Panc1 (cell line): ENCODE results near the gene MYO3B. TPM values are rescaled to one million over a fixed set of nuclear protein-coding genes. Genes with fewer than 3 reads are reported as not detected.

Experiments
- ATAC-seq: fragments of 200-7000 bp; cut with Tn5 transposase; 2 replicates; pipeline ENCODE4 v1.9.1; 2020; ENCODE audit warnings: mild to moderate bottlenecking, moderate library complexity
- BruUV-seq: library from RNA; stranded (reverse); fragments of 400-500 nt; replicated peaks from 2 replicates; lab custom pipeline; 2021; lab: Mats Ljungman, UMichigan
- CTCF ChIA-PET: fragments of 300-600 bp; sonication (Branson Sonifier 250); formaldehyde crosslinking; loops from one replicate; lab custom pipeline; 2022; ENCODE audit warnings: antibody characterized with exemption; lab: Charles Lee
- POLR2A ChIA-PET: fragments of 300-600 bp; sonication (Branson Sonifier 250); formaldehyde crosslinking; loops from one replicate; lab custom pipeline; 2022; ENCODE audit warnings: antibody characterized with exemption; lab: Charles Lee
- DNase-seq: peaks from one replicate; pipeline ENCODE4 v3.0.0-alpha.2; 2010; ENCODE audit warnings: low read depth, low spot score
- H3K27ac ChIP-seq: 2 replicates; pipeline ENCODE4 v1.5.1; 2011; ENCODE audit warnings: mild to moderate bottlenecking, low read length, inconsistent platforms
- H3K27me3 ChIP-seq: fragments of 200-500 bp; sonication (Bioruptor generic); 2 replicates; pipeline ENCODE4 v1.6.0; 2014; ENCODE audit warnings: low read length, inconsistent platforms; ENCODE audit not compliant: control insufficient read depth, insufficient read depth
- H3K36me3 ChIP-seq: fragments of 200-500 bp; sonication (Bioruptor generic); 2 replicates; pipeline ENCODE4 v1.5.1; 2014; ENCODE audit warnings: inconsistent platforms, mild to moderate bottlenecking, low read length, moderate library complexity; ENCODE audit not compliant: control insufficient read depth, insufficient read depth
- H3K4me1 ChIP-seq: 2 replicates; pipeline ENCODE4 v1.5.1; 2011; ENCODE audit warnings: inconsistent platforms, mild to moderate bottlenecking, low read length, moderate library complexity; ENCODE audit not compliant: control insufficient read depth, insufficient read depth
- H3K4me3 ChIP-seq, 2 experiments: 2 replicates each; pipeline ENCODE4 v1.5.1; 2011 to 2012; ENCODE audit warnings: low read depth in 2 of 2, low read length in 2 of 2, mild to moderate bottlenecking in 2 of 2, inconsistent platforms in 1 of 2, moderate library complexity in 1 of 2
- H3K9me3 ChIP-seq: fragments of 200-500 bp; sonication (Bioruptor generic); 2 replicates; pipeline ENCODE4 v1.5.1; 2014; ENCODE audit warnings: low read depth, mild to moderate bottlenecking, inconsistent platforms, low read length, moderate library complexity; ENCODE audit not compliant: control insufficient read depth, insufficient read depth
- POLR2AphosphoS5 ChIP-seq: IDR thresholded peaks from 2 replicates; pipeline ENCODE4 v1.6.1; 2012; ENCODE audit warnings: mild to moderate bottlenecking, low read depth, low read length, moderate library complexity
- SIN3A ChIP-seq: IDR thresholded peaks from 2 replicates; pipeline ENCODE4 v1.6.1; 2012; ENCODE audit warnings: low read depth, mild to moderate bottlenecking, low read length, moderate library complexity, borderline replicate concordance; ENCODE audit not compliant: insufficient read depth
- TCF7L2 ChIP-seq: IDR thresholded peaks from 2 replicates; pipeline ENCODE4 v1.6.1; 2011; ENCODE audit warnings: mild to moderate bottlenecking, low read depth, low read length, inconsistent platforms
- in situ Hi-C: cut with HindIII; loops from 2 replicates; pipeline ENCODE4 v1.10.0; 2016; ENCODE audit warnings: low sequenced_read_pairs, low pct_unique_long_range_greater_than_20kb
- intact Hi-C: fragments of 100-400 bp; cut with micrococcal nuclease; formaldehyde crosslinking; loops from one replicate; pipeline ENCODE4 v1.10.0; 2022; ENCODE audit not compliant: unreplicated experiment
- total RNA-seq: library from RNA; stranded (reverse); gene quantifications from one replicate; pipeline ENCODE4 v1.2.1, GENCODE V29; 2021; ENCODE audit not compliant: unreplicated experiment
- TF ChIP-seq, protein P1 (sequence below): fragments of 450-650 bp; IDR thresholded peaks from 2 replicates; pipeline ENCODE4 v1.5.1; 2017; ENCODE audit warnings: mild to moderate bottlenecking
- TF ChIP-seq, protein P2 (sequence below), 2 experiments: IDR thresholded peaks; 2 replicates each; pipeline ENCODE4 v1.6.1; 2011 to 2012; ENCODE audit warnings: low read depth in 2 of 2, control low read depth in 1 of 2, low read length in 1 of 2, mild to moderate bottlenecking in 1 of 2, moderate library complexity in 1 of 2; ENCODE audit not compliant: insufficient read depth in 1 of 2

The MYO3B gene
- total RNA-seq, 1 experiment from 2014 or later: 0.05 TPM

GRCh38 chr2:170248574-170249393 lies 70.8 kb downstream of the MYO3B start:
- H3K27ac ChIP-seq: no peak overlapping the region
- BruUV-seq: no TSS peak
- H3K36me3 ChIP-seq: no peaks in the 10 kb centered on the region

DNA sequence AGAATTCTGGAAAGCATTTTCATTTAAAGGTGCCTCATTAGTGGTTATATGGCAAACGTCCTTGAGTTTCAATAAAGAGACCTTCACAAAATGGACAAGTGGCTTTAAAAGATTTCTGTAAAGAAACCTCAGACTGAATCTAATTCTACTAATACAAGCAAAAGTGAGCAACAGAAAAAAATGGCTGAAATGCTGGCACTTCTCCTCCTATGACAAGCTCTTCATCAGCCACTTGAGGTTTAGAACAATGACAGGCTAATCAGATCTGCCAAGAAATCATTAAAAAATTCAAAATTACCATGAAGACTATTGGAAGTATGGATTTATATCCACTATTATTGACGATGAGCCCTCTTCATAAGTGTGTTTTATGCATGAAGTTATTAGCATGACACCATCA lies 71.8 kb downstream of the MYO3B start:
- DNase-seq (no peak), ATAC-seq (no peak)
- Histone ChIP-seq H3K4me1 (no peaks in the 10 kb centered on the region), H3K36me3 (no peaks in the 10 kb centered on the region), H3K9me3 (no peaks in the 10 kb centered on the region), H3K27me3 (no peaks in the 10 kb centered on the region), H3K27ac (no peak overlapping the region), H3K4me3 (no peak overlapping the region)
- no TSS peak for BruUV-seq
- TF ChIP-seq SIN3A (no peak), POLR2AphosphoS5 (no peak), TCF7L2 (no peak)
- TF ChIP-seq, protein P1, sequence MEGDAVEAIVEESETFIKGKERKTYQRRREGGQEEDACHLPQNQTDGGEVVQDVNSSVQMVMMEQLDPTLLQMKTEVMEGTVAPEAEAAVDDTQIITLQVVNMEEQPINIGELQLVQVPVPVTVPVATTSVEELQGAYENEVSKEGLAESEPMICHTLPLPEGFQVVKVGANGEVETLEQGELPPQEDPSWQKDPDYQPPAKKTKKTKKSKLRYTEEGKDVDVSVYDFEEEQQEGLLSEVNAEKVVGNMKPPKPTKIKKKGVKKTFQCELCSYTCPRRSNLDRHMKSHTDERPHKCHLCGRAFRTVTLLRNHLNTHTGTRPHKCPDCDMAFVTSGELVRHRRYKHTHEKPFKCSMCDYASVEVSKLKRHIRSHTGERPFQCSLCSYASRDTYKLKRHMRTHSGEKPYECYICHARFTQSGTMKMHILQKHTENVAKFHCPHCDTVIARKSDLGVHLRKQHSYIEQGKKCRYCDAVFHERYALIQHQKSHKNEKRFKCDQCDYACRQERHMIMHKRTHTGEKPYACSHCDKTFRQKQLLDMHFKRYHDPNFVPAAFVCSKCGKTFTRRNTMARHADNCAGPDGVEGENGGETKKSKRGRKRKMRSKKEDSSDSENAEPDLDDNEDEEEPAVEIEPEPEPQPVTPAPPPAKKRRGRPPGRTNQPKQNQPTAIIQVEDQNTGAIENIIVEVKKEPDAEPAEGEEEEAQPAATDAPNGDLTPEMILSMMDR: no peak
- TF ChIP-seq, protein P2, sequence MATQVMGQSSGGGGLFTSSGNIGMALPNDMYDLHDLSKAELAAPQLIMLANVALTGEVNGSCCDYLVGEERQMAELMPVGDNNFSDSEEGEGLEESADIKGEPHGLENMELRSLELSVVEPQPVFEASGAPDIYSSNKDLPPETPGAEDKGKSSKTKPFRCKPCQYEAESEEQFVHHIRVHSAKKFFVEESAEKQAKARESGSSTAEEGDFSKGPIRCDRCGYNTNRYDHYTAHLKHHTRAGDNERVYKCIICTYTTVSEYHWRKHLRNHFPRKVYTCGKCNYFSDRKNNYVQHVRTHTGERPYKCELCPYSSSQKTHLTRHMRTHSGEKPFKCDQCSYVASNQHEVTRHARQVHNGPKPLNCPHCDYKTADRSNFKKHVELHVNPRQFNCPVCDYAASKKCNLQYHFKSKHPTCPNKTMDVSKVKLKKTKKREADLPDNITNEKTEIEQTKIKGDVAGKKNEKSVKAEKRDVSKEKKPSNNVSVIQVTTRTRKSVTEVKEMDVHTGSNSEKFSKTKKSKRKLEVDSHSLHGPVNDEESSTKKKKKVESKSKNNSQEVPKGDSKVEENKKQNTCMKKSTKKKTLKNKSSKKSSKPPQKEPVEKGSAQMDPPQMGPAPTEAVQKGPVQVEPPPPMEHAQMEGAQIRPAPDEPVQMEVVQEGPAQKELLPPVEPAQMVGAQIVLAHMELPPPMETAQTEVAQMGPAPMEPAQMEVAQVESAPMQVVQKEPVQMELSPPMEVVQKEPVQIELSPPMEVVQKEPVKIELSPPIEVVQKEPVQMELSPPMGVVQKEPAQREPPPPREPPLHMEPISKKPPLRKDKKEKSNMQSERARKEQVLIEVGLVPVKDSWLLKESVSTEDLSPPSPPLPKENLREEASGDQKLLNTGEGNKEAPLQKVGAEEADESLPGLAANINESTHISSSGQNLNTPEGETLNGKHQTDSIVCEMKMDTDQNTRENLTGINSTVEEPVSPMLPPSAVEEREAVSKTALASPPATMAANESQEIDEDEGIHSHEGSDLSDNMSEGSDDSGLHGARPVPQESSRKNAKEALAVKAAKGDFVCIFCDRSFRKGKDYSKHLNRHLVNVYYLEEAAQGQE (IDR thresholded peaks at IDR 0.05; ENCODE audit: insufficient read depth in 1 of 2, low read depth in 2 of 2, low read length in 1 of 2): no peak
- in situ Hi-C loops (no loop called here), intact Hi-C loops (no loop called here)
- POLR2A ChIA-PET: no interaction called here
- CTCF ChIA-PET: no interaction called here

More at GRCh38 chr2:170248574-170249393, 70.8 kb downstream of the MYO3B start:
- ChIA-PET POLR2A (no interaction called here), CTCF (no interaction called here)
- in situ Hi-C loops (no loop called here), intact Hi-C loops (no loop called here)
- TF ChIP-seq TCF7L2 (no peak), POLR2AphosphoS5 (no peak), SIN3A (no peak)
- TF ChIP-seq, protein P1: no peak
- TF ChIP-seq, protein P2 (IDR thresholded peaks at IDR 0.05; ENCODE audit: insufficient read depth in 1 of 2, low read depth in 2 of 2, low read length in 1 of 2): no peak
- H3K27me3 ChIP-seq: no peaks in the 10 kb centered on the region
- H3K4me3 ChIP-seq: no peak overlapping the region
- H3K4me1 ChIP-seq: no peaks in the 10 kb centered on the region
- no peaks in the 10 kb centered on the region for H3K9me3 ChIP-seq
- DNase-seq (no peak), ATAC-seq (no peak)
